ENCODE measurements around the gene APOBEC3H.

- TF ChIP-seq, protein P1, sequence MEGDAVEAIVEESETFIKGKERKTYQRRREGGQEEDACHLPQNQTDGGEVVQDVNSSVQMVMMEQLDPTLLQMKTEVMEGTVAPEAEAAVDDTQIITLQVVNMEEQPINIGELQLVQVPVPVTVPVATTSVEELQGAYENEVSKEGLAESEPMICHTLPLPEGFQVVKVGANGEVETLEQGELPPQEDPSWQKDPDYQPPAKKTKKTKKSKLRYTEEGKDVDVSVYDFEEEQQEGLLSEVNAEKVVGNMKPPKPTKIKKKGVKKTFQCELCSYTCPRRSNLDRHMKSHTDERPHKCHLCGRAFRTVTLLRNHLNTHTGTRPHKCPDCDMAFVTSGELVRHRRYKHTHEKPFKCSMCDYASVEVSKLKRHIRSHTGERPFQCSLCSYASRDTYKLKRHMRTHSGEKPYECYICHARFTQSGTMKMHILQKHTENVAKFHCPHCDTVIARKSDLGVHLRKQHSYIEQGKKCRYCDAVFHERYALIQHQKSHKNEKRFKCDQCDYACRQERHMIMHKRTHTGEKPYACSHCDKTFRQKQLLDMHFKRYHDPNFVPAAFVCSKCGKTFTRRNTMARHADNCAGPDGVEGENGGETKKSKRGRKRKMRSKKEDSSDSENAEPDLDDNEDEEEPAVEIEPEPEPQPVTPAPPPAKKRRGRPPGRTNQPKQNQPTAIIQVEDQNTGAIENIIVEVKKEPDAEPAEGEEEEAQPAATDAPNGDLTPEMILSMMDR (conservative IDR thresholded peaks at IDR 0.05; ENCODE audit: low read depth, low read length) = no peak
- TF ChIP-seq EZH2 (IDR thresholded peaks at IDR 0.05; ENCODE audit: borderline replicate concordance, low read depth, low read length, poor library complexity, severe bottlenecking) = no peak
Observed at GRCh38 chr22:39134366-39135091, 37.5 kb downstream of the APOBEC3H start.
